ENCODE results near the gene SH3D21.

Gene SH3D21

GRCh38 chr1:36329817-36330216 is 23.6 kb downstream of the SH3D21 start:
- DNase-seq (ENCODE audit: low read depth in 3 of 3), result no peak

DNA sequence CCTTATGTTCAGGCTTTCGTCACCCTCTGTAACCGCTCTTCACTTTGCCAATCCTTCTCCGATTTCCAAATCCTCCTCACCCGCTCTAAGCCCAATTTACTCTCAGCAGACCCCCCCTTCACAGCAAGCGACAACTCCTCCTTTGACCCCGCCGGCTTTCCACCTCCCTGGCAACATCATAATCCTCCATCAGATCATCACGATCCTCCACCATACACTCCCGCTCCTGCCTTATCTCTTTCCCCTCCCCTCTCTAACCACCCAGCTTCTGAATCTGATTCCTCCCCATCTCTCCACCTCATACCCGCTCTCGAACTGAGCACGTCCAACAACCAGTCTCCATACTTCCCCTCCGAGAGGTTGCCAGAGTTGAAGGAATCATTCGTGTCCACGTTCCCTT is 24.8 kb downstream of the SH3D21 start:
- no peak for DNase-seq (ENCODE audit: low read depth in 3 of 3)

- DNase-seq (ENCODE audit: low read depth in 3 of 3), result no peak
These were observed 31.7 kb downstream of the SH3D21 start for GRCh38 chr1:36337830-36338229.

GRCh38 chr1:36339215-36339614 is 33.0 kb downstream of the SH3D21 start:
- no peak for DNase-seq (ENCODE audit: low read depth in 3 of 3)

- no peak for DNase-seq (ENCODE audit: low read depth in 3 of 3)
These were observed 33.4 kb downstream of the SH3D21 start for GRCh38 chr1:36339615-36340014.

DNA sequence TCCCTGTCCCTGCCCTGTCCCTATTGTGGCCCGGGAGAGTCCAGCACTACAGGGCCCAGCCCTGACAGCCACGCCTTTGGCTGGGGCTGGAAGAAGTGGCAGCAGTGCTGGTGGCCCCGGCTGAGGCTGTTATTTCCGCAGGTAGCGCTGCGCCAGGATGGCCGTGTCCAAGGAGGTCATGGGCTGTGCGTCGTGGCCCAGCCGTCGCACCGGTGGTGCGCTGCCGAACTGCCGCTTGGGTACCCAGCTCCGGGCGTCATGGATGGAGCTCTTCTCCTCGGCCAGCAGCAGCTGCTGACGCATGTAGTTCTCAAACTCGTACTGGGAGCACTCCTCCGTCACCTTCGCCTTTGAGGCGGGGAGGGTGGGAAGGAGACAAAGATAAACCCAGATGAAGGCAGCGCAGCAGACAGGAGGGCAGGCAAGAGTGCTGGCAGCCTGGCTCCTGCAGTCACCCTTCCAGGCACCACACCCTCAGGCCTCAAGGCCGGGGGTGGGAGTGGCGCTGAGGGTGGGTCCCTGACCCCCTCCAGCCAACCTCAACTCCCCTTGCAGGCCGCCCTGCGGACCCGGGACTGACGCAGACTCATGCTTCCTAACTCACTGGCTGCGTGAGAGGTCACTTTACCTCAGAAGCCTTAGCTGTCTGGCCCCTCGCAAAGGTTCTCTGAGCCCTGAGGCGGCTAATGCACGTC is 35.6 kb downstream of the SH3D21 start:
- DNase-seq (ENCODE audit: low read depth in 3 of 3), result no peak

DNA sequence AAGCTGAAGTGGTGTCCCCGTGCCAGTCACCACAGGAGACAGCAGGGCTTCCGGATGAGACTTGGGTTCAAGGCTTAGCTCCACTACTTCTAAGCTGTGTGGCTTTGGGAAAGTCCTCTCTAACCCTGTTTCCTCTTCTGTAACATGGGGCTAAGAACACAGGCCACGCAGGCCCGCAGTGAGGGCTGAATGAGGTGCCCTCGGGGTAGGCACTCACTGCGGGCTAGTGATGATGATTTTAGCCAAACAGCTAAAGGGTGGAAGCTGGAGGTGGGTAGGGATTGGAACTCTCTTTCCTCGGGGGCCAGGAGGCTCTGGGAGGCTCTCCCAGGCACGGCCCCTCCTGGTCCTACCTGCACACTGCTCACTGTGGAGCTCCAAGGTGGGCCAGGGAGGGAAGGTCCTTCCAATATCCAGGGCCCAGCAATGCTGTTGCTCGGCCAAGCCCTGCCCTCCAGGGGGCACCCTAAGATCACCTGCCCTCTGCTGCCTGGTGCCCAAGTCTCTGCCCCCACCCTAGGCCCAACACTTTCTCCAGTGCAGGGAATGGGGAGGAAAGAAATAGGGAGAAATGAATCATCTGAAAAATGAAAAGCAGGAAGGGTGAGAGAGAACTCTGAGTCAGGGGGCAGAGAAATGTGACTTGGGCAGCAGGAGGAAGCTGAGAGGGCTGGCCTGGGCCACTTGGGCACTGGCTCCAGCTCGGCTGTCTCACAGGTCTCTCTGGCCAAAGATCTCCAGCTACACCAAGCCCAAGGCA is 36.4 kb downstream of the SH3D21 start:
- no peak for DNase-seq (ENCODE audit: low read depth in 3 of 3)

DNA sequence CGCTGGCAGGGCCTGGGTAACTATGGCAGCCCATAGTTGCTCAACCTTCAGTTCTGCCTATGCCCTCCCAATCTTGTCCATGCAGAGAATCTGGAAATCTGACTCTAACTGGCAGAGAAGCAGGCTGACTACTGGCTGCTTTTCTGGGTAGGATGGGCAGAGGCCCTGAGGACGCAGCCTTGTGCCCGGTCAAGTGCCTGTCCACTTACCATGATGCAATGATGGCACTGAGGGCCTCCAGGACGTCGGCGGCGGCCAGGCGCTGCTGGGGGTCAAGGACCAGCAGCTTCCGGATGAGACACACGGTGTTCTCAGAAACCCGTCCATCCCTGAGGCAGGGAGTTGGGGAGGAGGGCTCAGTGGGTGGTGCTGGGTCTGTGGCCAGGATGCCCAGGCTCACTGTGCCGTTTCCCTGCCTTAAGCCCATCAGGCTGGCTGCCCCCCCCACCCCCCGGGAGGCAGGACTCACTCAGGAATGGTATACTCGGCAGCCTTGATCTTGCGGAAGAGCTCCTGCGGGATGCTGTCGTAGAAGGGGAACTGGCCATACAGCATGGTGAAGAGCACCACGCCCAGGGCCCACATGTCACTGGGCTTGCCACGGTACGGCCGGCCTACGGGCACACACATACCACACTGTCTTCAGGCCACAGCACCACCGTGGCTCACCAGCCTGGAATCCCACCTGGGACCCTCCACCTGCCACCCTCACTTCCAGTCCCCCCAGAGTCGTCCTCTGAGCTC is 37.7 kb downstream of the SH3D21 start:
- DNase-seq (ENCODE audit: low read depth in 3 of 3), result no peak

- no peak for DNase-seq (ENCODE audit: low read depth in 3 of 3)
These were observed 38.2 kb downstream of the SH3D21 start for GRCh38 chr1:36344395-36344680.

DNA sequence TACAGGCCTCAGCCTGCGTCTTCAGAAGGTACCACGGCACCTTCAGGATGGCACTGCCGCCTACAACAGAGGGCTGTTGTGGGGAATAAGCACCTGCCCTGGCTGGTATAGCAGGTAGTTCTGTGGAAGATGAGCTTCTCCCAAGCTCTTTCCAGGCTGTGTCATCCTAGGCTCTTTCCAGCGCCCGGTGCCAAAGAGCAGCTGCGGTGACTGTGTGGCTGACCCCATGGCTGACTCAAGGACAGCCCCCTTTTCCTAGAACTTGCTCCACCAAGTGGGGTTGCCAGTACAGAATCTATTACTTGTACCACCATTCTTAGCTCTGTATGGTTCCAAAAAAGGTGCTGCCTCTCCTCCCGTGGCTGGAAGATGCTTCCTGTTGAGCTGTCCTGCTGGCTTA is 39.2 kb downstream of the SH3D21 start:
- no peak for DNase-seq (ENCODE audit: low read depth in 3 of 3)

GRCh38 chr1:36346741-36347370 is 40.7 kb downstream of the SH3D21 start:
- DNase-seq (ENCODE audit: low read depth in 3 of 3), result no peak

GRCh38 chr1:36349241-36349671 is 43.1 kb downstream of the SH3D21 start:
- no peak for DNase-seq (ENCODE audit: low read depth in 3 of 3)

GRCh38 chr1:36349839-36350238 is 43.7 kb downstream of the SH3D21 start:
- no peak for DNase-seq (ENCODE audit: low read depth in 3 of 3)

GRCh38 chr1:36350659-36351226 is 44.6 kb downstream of the SH3D21 start:
- DNase-seq (ENCODE audit: low read depth in 3 of 3), result peak in 1 of 3 donors; percentile 18

GRCh38 chr1:36351227-36351977 is 45.2 kb downstream of the SH3D21 start:
- no peak for DNase-seq (ENCODE audit: low read depth in 3 of 3)

- DNase-seq (ENCODE audit: low read depth in 3 of 3), result no peak
These were observed 46.1 kb downstream of the SH3D21 start for GRCh38 chr1:36352125-36352909.

DNA sequence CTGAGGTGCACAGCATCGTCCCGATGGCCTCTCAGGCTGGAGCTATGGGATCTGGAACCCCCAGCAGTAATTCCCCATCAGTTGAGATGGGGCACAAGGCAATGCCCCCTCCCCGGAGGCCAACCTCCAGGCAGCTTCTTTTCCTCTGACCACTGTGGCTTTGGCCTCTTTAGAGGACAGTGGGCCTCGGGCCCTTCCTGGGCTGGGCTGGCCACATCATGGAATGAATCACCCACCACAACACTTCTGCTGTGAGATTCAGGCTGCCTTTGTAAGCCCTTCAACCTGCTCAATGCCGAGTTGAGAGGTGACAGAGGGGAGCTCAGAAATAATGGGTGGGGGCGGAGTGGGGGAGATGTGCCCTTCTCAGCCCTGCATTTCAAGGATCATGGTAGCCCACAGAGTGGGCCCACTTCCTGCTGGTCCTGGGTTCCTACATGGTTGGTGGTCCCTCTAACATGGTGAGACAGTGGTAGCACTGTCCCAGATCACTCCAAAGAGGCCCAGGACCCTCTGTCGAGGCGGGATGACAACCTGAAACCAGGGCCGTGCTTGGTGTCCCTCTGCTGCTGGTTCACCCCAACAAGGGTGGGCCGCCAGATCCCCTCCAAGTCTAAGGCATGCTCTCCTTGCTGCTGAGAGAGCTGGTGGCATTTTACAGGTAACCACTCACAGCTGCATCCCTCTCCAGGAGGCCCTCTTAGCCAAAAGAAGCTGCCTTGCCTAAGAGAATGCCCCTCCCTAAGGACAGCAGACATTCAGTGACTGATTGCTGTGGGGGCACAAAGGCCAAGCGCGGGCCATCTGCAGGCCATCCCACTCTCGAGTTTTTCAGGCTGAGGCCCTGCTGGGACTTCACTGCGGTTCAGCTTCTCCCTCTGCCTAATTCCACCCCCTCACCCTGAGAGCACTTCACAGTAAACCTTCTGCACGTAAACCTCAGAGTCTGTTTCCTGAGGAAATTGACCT is 47.0 kb downstream of the SH3D21 start:
- no peak for DNase-seq (ENCODE audit: low read depth in 3 of 3)

GRCh38 chr1:36354486-36354885 is 48.3 kb downstream of the SH3D21 start:
- no peak for DNase-seq (ENCODE audit: low read depth in 3 of 3)

DNA sequence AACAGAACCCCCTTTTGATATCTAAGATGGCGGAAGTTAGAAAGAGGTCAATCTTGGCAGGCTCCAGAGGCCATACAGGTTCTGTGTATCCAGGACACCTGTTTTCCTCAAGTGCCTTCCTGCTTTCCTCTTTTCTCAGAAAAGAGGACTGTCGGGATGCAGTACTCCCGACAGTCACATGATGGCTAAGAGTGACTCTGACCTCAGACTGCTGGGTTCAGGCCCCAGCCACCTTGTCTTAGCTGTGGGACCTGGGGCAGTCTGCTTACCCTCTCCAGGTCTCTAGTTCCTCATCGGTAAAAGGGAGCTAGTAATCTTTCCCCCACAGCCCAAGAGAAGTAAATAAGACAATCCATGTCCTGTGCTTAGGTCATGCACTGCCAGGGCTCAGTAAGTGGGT is 49.6 kb downstream of the SH3D21 start:
- DNase-seq (ENCODE audit: low read depth in 3 of 3), result no peak
